ENCODE results near the gene IFFO2. TPM values are rescaled to one million over a fixed set of nuclear protein-coding genes. Genes with fewer than 3 reads are reported as not detected.

IFFO2 gene
- total and polyA plus RNA-seq, 8 donors, result 13.8 to 24.0 (median 22.2) TPM

GRCh38 chr1:18861590-18861989 is 94.9 kb downstream of the IFFO2 start:
- no peak for DNase-seq
- Histone ChIP-seq H3K9me3 (no peaks in the 10 kb centered on the region), H3K27me3 (peaks cover 0 to 13% of the 10 kb centered on the region in 2 donors), H3K4me1 (no peaks in the 10 kb centered on the region), H3K36me3 (no peaks in the 10 kb centered on the region), H3K27ac (no peak overlapping the region), H3K4me3 (no peak overlapping the region)
- TF ChIP-seq, protein P1, sequence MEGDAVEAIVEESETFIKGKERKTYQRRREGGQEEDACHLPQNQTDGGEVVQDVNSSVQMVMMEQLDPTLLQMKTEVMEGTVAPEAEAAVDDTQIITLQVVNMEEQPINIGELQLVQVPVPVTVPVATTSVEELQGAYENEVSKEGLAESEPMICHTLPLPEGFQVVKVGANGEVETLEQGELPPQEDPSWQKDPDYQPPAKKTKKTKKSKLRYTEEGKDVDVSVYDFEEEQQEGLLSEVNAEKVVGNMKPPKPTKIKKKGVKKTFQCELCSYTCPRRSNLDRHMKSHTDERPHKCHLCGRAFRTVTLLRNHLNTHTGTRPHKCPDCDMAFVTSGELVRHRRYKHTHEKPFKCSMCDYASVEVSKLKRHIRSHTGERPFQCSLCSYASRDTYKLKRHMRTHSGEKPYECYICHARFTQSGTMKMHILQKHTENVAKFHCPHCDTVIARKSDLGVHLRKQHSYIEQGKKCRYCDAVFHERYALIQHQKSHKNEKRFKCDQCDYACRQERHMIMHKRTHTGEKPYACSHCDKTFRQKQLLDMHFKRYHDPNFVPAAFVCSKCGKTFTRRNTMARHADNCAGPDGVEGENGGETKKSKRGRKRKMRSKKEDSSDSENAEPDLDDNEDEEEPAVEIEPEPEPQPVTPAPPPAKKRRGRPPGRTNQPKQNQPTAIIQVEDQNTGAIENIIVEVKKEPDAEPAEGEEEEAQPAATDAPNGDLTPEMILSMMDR (IDR thresholded peaks at IDR 0.05), result no peak
- intact Hi-C loops (cut with DNase I), result no loop called here
- no peak for ATAC-seq

- no peak for DNase-seq
- H3K27me3 ChIP-seq, result peaks cover 0 to 13% of the 10 kb centered on the region in 2 donors
- H3K36me3 ChIP-seq, result no peaks in the 10 kb centered on the region
- no peaks in the 10 kb centered on the region for H3K9me3 ChIP-seq
- ATAC-seq, result peak; percentile 60
- TF ChIP-seq, protein P1 (IDR thresholded peaks at IDR 0.05), result no peak
- intact Hi-C loops (cut with DNase I), result no loop called here
- H3K4me1 ChIP-seq, result no peaks in the 10 kb centered on the region
- H3K27ac ChIP-seq, result no peak overlapping the region
- H3K4me3 ChIP-seq, result no peak overlapping the region
Measured at GRCh38 chr1:18861082-18861481, 95.4 kb downstream of the IFFO2 start.

- Histone ChIP-seq H3K27ac (no peak within 1 kb of the TSS), H3K4me3 (no peak within 1 kb of the TSS), H3K4me1 (no peaks in the 10 kb centered on the region), H3K36me3 (no peaks in the 10 kb centered on the region), H3K9me3 (no peaks in the 10 kb centered on the region), H3K27me3 (peaks cover 0 to 4% of the 10 kb centered on the region in 2 donors)
- ATAC-seq (no peak), DNase-seq (no peak)
- intact Hi-C loops (cut with DNase I), result no loop called here
- TF ChIP-seq, protein P1 (IDR thresholded peaks at IDR 0.05), result no peak
Measured at GRCh38 chr1:18859560-18859959, 96.9 kb downstream of the IFFO2 start, which contains the start of gene TAS1R2. TSS of gene TAS1R2 (minus strand) at chr1:18859660. CDS start at chr1:18859660, 0 bp downstream.

GRCh38 chr1:18858070-18858688 is 98.3 kb downstream of the IFFO2 start:
- intact Hi-C loops (cut with DNase I), result no loop called here
- no peaks in the 10 kb centered on the region for H3K36me3 ChIP-seq
- peaks cover 0 to 11% of the 10 kb centered on the region in 2 donors for H3K27me3 ChIP-seq
- H3K9me3 ChIP-seq, result no peaks in the 10 kb centered on the region
- TF ChIP-seq, protein P1 (IDR thresholded peaks at IDR 0.05), result no peak
- DNase-seq (no peak), ATAC-seq (no peak)
- no peak overlapping the region for H3K4me3 ChIP-seq
- no peak overlapping the region for H3K27ac ChIP-seq
- no peaks in the 10 kb centered on the region for H3K4me1 ChIP-seq

GRCh38 chr1:18856435-18856834 is 100.0 kb downstream of the IFFO2 start:
- intact Hi-C loops (cut with DNase I), result no loop called here
- no peaks in the 10 kb centered on the region for H3K36me3 ChIP-seq
- H3K9me3 ChIP-seq, result no peaks in the 10 kb centered on the region
- no peaks in the 10 kb centered on the region for H3K4me1 ChIP-seq
- DNase-seq, result no peak
- TF ChIP-seq, protein P1 (IDR thresholded peaks at IDR 0.05), result no peak
- H3K27ac ChIP-seq, result no peak overlapping the region
- ATAC-seq, result no peak
- no peak overlapping the region for H3K4me3 ChIP-seq
- peaks cover 0 to 23% of the 10 kb centered on the region in 2 donors for H3K27me3 ChIP-seq
